ENCODE measurements around the gene SPEM3.
A peak's percentile ranks its signal among the peaks of the same experiment; 100 is the strongest.

Gene SPEM3

DNA sequence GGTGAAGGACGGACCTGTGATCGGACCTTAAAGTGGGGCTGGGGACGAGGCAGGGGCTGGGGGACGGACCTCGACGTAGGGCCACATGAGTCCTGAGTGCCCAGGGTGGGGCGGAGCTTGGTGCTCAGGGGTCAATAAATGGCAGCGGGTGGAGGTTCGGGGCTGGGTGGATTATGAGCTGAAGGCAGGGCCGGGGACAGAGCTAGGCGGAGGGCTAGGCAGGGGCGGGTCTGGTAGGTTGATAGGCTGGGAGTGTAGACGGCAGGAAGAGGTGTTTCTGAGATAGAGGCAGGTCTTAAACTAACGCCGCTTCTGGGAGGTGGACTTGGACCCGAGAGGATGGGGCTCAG lies 16.9 kb downstream of the SPEM3 start:
- in situ Hi-C loops (cut with MboI; ENCODE audit: low sequenced_read_pairs) = no loop called here
- Histone ChIP-seq H3K4me1 (no peaks in the 10 kb centered on the region), H3K9me3 (no peaks in the 10 kb centered on the region), H3K27me3 (ENCODE audit: low read depth) (no peaks in the 10 kb centered on the region), H3K4me3 (no peak overlapping the region), H3K36me3 (replicated peaks) (no peaks in the 10 kb centered on the region)
- no peak for DNase-seq (ENCODE audit: low spot score in 2 of 2)

DNA sequence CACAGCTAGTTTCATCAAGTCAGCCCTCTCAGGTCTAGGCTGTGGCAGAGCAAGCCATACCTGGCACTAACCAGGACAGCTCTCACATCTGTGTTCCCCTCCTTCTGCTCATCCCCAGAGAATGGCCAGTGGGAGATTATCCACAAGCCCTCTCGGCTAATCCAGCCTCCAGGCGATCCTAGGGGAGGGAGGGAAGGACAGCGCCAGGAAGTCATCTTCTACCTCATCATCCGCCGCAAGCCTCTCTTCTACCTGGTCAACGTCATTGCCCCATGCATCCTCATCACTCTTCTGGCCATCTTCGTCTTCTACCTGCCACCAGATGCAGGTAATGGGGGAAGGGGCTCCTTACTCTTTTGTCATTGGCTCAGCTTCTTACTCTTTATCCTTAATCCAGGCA lies 19.8 kb downstream of the SPEM3 start:
- no peak for DNase-seq (ENCODE audit: low spot score in 2 of 2)
- Histone ChIP-seq H3K4me1 (no peaks in the 10 kb centered on the region), H3K4me3 (no peak overlapping the region), H3K27me3 (ENCODE audit: low read depth) (no peaks in the 10 kb centered on the region), H3K36me3 (replicated peaks) (no peaks in the 10 kb centered on the region), H3K9me3 (no peaks in the 10 kb centered on the region)
- in situ Hi-C loops (cut with MboI; ENCODE audit: low sequenced_read_pairs) = no loop called here

DNA sequence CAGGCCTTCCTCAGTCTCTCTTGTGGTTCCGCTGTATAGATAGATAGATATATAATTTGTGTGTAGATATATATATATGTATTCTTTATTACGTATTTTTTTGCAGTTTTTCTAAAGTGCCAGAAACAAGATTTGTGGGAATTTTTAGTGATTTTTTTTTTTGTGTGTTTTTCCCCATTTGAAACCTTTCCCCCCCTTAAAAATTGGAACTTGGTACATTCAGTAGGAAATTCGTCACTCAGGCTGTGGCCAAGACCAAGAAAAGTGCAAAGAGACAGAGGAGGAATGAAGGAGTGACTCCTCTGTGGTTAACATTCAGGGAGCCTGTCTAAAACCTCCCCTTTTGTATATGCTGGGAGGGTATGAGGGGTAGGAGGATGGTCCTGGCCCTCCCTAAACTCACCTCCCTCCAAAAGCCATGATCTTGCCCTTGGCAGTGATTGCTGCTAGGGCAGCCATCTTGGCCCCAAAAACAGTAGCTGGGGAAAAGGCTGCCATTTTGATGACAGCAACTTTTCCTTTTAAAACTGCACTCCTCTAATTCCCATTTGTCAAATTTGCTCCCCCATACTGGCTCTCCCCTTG lies 31.4 kb downstream of the SPEM3 start:
- Histone ChIP-seq H3K4me1 (no peaks in the 10 kb centered on the region), H3K4me3 (no peak overlapping the region), H3K9me3 (no peaks in the 10 kb centered on the region), H3K36me3 (replicated peaks) (peaks cover 14% of the 10 kb centered on the region), H3K27me3 (ENCODE audit: low read depth) (no peaks in the 10 kb centered on the region)
- in situ Hi-C loops (cut with MboI; ENCODE audit: low sequenced_read_pairs) = no loop called here
- DNase-seq (ENCODE audit: low spot score in 2 of 2) = no peak

- peak in 1 of 2 experiments; percentile 49 for DNase-seq (ENCODE audit: low spot score in 2 of 2)
- Histone ChIP-seq H3K27me3 (ENCODE audit: low read depth) (no peaks in the 10 kb centered on the region), H3K9me3 (no peaks in the 10 kb centered on the region), H3K36me3 (replicated peaks) (peaks cover 16% of the 10 kb centered on the region), H3K4me1 (no peaks in the 10 kb centered on the region), H3K4me3 (no peak overlapping the region)
- in situ Hi-C loops (cut with MboI; ENCODE audit: low sequenced_read_pairs) = no loop called here
These were observed 32.4 kb downstream of the SPEM3 start for GRCh38 chr17:7460850-7461660.

DNA sequence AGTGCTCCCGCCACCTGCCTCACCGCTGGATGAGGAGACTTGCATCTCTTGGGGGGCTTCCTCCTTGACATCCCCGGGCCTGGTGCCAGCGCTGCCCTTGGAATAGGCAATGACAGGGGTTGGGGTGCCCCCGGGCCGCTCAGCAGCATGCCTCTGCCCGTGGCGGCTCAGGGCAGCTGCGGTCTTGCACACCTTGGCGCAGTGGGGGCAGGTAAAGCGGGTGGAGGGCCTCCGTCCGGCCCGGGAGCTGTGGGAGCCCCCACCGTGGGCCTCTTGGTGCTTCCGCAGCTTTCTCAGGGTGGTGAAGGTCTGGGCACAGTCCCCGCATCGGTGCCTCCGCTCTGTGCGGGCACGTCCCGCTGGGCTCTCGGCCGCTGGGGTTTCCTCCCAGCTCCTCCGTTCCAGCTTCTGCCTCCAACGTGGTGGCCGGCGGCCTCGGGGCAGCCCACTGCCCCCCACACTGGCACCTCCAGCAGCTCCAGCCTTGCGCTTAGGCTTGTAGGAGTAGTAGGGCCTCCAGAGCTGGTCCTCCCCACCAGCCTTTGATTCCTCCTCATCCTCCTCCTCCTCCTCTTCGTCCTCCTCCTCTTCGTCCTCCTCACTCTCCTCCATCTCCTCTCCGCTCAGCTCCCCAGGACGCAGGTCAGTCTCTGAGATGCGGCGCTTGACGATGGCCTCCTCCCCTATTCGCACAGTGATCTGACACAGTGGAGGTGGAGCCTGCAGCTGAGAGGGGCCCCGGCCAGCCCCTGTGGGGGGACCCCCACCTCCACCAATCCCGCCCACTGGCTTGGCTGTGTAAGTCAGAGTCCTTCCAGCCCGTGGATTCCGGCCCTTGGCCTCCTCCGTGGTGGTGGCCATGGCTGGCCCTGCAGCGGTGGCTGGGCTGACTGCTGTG lies 34.1 kb downstream of the SPEM3 start:
- DNase-seq (ENCODE audit: low spot score in 2 of 2) = no peak
- Histone ChIP-seq H3K9me3 (no peaks in the 10 kb centered on the region), H3K36me3 (replicated peaks) (peaks cover 23% of the 10 kb centered on the region), H3K4me3 (no peak overlapping the region), H3K27me3 (ENCODE audit: low read depth) (no peaks in the 10 kb centered on the region), H3K4me1 (no peaks in the 10 kb centered on the region)
- in situ Hi-C loops (cut with MboI; ENCODE audit: low sequenced_read_pairs) = no loop called here

- no peaks in the 10 kb centered on the region for H3K4me1 ChIP-seq
- no peaks in the 10 kb centered on the region for H3K27me3 ChIP-seq (ENCODE audit: low read depth)
- H3K36me3 ChIP-seq (replicated peaks) = peaks cover 23% of the 10 kb centered on the region
- in situ Hi-C loops (cut with MboI; ENCODE audit: low sequenced_read_pairs) = no loop called here
- H3K9me3 ChIP-seq = no peaks in the 10 kb centered on the region
- no peak overlapping the region for H3K4me3 ChIP-seq
- no peak for DNase-seq (ENCODE audit: low spot score in 2 of 2)
These were observed 34.8 kb downstream of the SPEM3 start for GRCh38 chr17:7463372-7463846.

DNA sequence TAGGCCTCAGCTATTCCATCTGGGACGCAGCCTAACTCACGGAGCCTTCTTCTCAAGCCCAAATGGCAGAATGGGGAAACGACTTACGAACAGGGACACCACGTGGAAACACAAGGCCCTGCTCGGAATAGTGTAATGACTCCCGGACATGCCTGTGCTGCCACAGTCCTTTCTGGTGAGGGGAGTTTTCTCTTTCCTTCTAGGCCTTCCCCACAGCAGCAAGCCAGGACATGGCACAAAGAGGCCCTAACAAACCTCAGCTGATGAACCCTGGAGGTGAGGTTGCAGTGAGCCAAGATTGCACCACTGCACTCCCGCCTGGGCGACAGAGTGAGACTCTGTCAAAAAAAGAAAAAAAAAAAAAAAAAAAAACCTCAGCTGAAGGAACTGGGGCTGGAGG lies 35.4 kb downstream of the SPEM3 start:
- H3K36me3 ChIP-seq (replicated peaks) = peaks cover 23% of the 10 kb centered on the region
- H3K9me3 ChIP-seq = no peaks in the 10 kb centered on the region
- no peaks in the 10 kb centered on the region for H3K4me1 ChIP-seq
- no peaks in the 10 kb centered on the region for H3K27me3 ChIP-seq (ENCODE audit: low read depth)
- DNase-seq (ENCODE audit: low spot score in 2 of 2) = no peak
- in situ Hi-C loops (cut with MboI; ENCODE audit: low sequenced_read_pairs) = no loop called here
- H3K4me3 ChIP-seq = no peak overlapping the region

GRCh38 chr17:7465597-7466275 lies 37.1 kb downstream of the SPEM3 start:
- H3K4me1 ChIP-seq = no peaks in the 10 kb centered on the region
- in situ Hi-C loops (cut with MboI; ENCODE audit: low sequenced_read_pairs) = no loop called here
- DNase-seq (ENCODE audit: low spot score in 2 of 2) = no peak
- peaks cover 23% of the 10 kb centered on the region for H3K36me3 ChIP-seq (replicated peaks)
- no peaks in the 10 kb centered on the region for H3K27me3 ChIP-seq (ENCODE audit: low read depth)
- H3K9me3 ChIP-seq = no peaks in the 10 kb centered on the region
- H3K4me3 ChIP-seq = no peak overlapping the region

GRCh38 chr17:7466318-7466638 lies 37.6 kb downstream of the SPEM3 start:
- Histone ChIP-seq H3K36me3 (replicated peaks) (peaks cover 23% of the 10 kb centered on the region), H3K27me3 (ENCODE audit: low read depth) (no peaks in the 10 kb centered on the region), H3K9me3 (no peaks in the 10 kb centered on the region), H3K4me3 (no peak overlapping the region), H3K4me1 (no peaks in the 10 kb centered on the region)
- DNase-seq (ENCODE audit: low spot score in 2 of 2) = no peak
- in situ Hi-C loops (cut with MboI; ENCODE audit: low sequenced_read_pairs) = no loop called here

DNA sequence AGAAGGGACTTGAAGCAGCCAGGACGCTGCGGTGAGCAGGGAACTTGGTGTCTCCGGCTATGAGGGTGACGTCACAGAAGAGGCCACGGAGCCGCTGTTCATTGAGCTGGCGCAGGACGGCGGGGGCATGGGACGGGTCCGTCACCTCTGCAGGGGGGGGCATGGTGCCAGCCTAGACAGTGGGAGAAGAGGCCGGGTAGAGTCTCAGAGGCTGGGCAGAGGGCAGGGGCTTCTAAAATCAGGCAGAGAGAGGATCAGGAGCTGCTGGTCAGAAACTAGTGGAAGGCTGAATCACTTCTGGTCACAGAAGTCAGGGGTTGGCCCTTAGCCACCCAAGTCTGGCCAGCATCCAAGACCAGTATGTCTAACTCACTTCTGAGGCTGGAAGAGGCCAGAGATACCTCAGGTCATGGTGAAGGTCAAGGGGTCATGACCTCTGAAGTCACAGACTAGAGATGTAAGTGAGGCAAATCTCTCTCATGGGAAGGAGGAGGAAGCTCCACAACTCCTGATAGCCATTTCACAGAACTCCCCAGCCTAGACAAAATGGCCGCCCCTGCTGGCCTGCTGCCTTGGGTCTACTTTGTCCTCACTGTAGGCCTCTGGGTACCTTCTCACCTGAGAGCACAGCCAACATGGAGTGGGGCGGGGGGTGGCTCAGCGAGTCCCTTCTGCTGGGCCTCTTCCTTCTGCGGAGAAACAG lies 38.1 kb downstream of the SPEM3 start:
- H3K9me3 ChIP-seq = no peaks in the 10 kb centered on the region
- H3K4me1 ChIP-seq = no peaks in the 10 kb centered on the region
- peaks cover 23% of the 10 kb centered on the region for H3K36me3 ChIP-seq (replicated peaks)
- in situ Hi-C loops (cut with MboI; ENCODE audit: low sequenced_read_pairs) = no loop called here
- DNase-seq (ENCODE audit: low spot score in 2 of 2) = no peak
- no peaks in the 10 kb centered on the region for H3K27me3 ChIP-seq (ENCODE audit: low read depth)
- H3K4me3 ChIP-seq = no peak overlapping the region

GRCh38 chr17:7467498-7467897 lies 38.8 kb downstream of the SPEM3 start:
- Histone ChIP-seq H3K27me3 (ENCODE audit: low read depth) (no peaks in the 10 kb centered on the region), H3K9me3 (no peaks in the 10 kb centered on the region), H3K4me1 (no peaks in the 10 kb centered on the region), H3K4me3 (no peak overlapping the region), H3K36me3 (replicated peaks) (peaks cover 23% of the 10 kb centered on the region)
- DNase-seq (ENCODE audit: low spot score in 2 of 2) = no peak
- in situ Hi-C loops (cut with MboI; ENCODE audit: low sequenced_read_pairs) = no loop called here

- no peak for DNase-seq (ENCODE audit: low spot score in 2 of 2)
- Histone ChIP-seq H3K4me3 (no peak overlapping the region), H3K36me3 (replicated peaks) (peaks cover 16% of the 10 kb centered on the region), H3K9me3 (no peaks in the 10 kb centered on the region), H3K4me1 (no peaks in the 10 kb centered on the region), H3K27me3 (ENCODE audit: low read depth) (no peaks in the 10 kb centered on the region)
- in situ Hi-C loops (cut with MboI; ENCODE audit: low sequenced_read_pairs) = no loop called here
These were observed 39.6 kb downstream of the SPEM3 start for GRCh38 chr17:7468290-7468689.

GRCh38 chr17:7468804-7469389 lies 40.2 kb downstream of the SPEM3 start:
- Histone ChIP-seq H3K36me3 (replicated peaks) (peaks cover 10% of the 10 kb centered on the region), H3K4me1 (no peaks in the 10 kb centered on the region), H3K9me3 (no peaks in the 10 kb centered on the region), H3K27me3 (ENCODE audit: low read depth) (no peaks in the 10 kb centered on the region), H3K4me3 (no peak overlapping the region)
- in situ Hi-C loops (cut with MboI; ENCODE audit: low sequenced_read_pairs) = no loop called here
- DNase-seq (ENCODE audit: low spot score in 2 of 2) = no peak
